GM12874 (cell line): ENCODE data around the gene MTAP.

Experiments used
- CTCF ChIP-seq: IDR thresholded peaks from 2 replicates; pipeline ENCODE4 v1.5.1; 2011; ENCODE audit warnings: low read depth, mild to moderate bottlenecking, control low read depth, low read length, moderate library complexity; ENCODE audit not compliant: insufficient read depth

Gene MTAP

GRCh38 chr9:21848615-21849014, 46.2 kb downstream of the MTAP start:
- TF ChIP-seq CTCF = no peak

GRCh38 chr9:21852754-21853153, 50.3 kb downstream of the MTAP start:
- no peak for TF ChIP-seq CTCF

GRCh38 chr9:21853414-21853813, 51.0 kb downstream of the MTAP start:
- TF ChIP-seq CTCF = no peak

- no peak for TF ChIP-seq CTCF
These were observed 51.7 kb downstream of the MTAP start for GRCh38 chr9:21854119-21854518.

- TF ChIP-seq CTCF = no peak
These were observed 52.2 kb downstream of the MTAP start for GRCh38 chr9:21854594-21854993.

GRCh38 chr9:21856301-21857094, 54.1 kb downstream of the MTAP start:
- no peak for TF ChIP-seq CTCF

- no peak for TF ChIP-seq CTCF
These were observed 60.4 kb downstream of the MTAP start for GRCh38 chr9:21862871-21863270.
